ENCODE data around the gene MS4A12.
A peak's percentile ranks its signal among the peaks of the same experiment; 100 is the strongest.
"Not testable (repeated sequence)": the region's sequence is repeated elsewhere in the genome, so short reads cannot be mapped to it uniquely, and the experiment has no call there.

The MS4A12 gene

DNA sequence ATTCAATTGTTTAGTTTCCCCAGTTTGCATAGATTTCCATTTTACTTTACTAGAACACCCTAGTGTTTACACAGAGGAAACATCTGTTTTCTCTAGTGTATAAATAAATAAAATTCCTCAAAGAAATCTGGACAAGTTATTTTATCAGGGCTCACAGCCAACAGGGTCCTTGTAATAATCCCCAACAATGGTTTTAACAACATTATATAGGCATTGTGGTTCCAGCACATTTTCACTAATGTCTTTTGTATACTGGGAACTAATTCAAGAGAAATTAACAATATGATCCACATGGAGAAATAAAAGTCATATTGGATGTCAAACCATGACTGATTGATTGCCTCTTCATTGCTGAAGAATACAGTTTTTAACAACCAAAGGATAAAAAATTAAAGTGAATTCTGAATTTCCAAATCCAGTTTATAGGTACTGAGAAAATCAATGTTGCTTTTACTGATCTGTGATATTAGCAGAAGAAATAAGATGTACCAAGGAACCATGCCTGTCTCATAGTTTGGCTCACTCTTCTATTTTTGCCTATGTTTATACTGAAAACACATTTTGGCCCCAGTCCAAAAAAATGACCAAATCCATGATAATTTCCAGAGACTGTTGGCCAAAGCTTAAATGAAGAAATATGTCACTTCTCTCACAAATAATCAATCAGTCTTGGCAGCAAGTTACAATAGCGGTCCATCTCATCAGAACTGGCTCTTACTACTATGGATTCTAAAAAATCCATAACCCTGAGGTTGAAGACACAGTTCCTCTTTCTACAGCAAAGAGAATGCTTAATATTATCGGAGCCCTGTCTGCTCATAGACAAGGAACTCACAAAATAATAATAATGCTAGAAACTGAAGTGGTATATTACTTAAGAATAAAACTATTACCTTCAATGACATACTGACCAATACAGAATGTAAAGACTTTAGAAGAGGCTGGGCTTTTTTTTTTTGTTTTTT is 21.2 kb downstream of the MS4A12 start:
- DNase-seq = no peak

- DNase-seq = no peak
Measured at GRCh38 chr11:60515144-60515855, 22.7 kb downstream of the MS4A12 start, which contains the start of gene MS4A13. Gene MS4A13 (plus strand): TSS chr11:60515392. CDS start chr11:60518084, 2,692 bp downstream.

GRCh38 chr11:60528465-60528864 is 35.9 kb downstream of the MS4A12 start:
- DNase-seq = no peak

DNA sequence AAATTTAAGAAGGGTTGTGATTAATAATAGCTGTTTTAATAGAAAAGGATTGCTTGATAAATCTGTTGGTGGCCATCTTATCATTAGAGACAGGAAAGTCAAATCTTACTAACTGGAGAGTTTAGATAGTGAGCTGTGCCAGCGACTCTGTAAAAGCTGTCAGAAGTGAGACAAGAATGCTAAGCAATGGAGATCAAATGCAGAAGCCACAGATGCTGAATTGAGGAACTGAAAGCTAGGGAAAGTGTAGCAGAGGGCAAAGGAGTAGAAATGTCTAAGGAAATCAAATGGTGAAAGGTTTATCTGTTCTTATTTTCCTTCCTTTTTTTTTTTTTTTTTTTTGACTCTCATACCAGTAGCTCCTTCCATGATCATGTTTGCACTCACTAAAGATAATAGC is 36.4 kb downstream of the MS4A12 start:
- peak; percentile 32 for DNase-seq

DNA sequence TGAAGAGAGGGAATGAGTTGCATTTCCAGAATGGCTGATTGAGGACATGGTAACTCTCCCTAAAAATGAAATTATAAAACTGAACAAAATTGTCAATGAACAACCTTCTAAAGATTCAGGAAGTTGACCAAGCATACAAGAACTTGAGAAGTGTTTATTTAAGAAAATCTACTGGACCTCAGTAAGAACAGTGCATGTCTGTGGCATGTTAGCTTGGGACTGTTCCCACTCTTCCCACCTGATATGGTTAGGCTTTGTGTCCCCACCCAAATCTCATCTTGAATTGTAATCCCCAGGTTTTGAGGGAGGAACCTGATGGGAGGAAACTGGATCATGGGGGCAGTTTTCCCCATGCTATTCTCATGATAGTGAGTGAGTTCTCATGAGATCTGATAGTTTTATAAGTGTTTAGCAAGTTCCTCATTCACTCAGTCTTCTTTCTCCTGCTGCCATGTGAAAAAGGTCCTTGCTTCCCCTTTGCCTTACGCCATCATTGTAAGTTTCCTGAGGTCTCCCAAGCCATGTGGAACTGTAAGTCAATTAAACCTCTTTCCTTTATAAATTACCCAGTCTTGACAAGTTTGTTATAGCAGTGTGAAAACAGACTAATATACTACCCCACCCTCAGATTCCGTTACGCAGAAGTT is 38.0 kb downstream of the MS4A12 start:
- DNase-seq = peak; percentile 3

DNA sequence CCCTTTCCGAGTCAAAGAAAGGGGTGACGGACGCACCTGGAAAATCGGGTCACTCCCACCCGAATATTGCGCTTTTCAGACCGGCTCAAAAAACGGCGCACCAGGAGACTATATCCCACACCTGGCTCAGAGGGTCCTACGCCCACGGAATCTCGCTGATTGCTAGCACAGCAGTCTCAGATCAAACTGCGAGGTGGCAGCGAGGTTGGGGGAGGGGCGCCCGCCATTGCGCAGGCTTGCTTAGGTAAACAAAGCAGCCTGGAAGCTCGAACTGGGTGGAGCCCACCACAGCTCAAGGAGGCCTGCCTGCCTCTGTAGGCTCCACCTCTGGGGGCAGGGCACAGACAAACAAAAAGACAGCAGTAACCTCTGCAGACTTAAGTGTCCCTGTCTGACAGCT is 39.8 kb downstream of the MS4A12 start:
- not testable (repeated sequence) for DNase-seq

- DNase-seq = not testable (repeated sequence)
Measured at GRCh38 chr11:60538627-60539026, 46.0 kb downstream of the MS4A12 start.

DNA sequence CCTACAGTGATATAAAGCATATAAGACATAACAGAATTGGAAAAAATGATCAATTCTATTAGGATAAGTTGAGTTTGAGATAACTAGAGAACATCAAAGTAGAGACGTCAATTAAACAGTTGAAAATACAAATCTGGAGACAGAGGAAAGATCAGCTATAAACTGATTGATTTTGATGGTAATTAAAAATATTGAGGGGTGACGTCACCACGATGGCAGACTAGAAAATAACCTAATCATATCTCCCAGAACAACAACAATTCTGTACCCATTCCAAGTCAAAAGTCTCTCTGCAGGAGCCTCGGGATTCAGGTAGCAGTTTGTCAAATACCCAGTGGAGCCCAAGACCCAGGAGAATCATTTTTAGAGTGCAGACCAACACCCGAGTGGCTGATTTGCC is 51.5 kb downstream of the MS4A12 start:
- DNase-seq = no peak

All from GDM1 (cell line).